T-helper 2 cell (primary cell): ENCODE measurements around the gene UBL3.
A peak's percentile ranks its signal among the peaks of the same experiment; 100 is the strongest.

Source experiments
- DNase-seq, 5 experiments: peaks; one replicate each; pipeline versions ENCODE4 v3.0.0 to v3.0.0-alpha.2; 2012 to 2022

UBL3 gene

DNA sequence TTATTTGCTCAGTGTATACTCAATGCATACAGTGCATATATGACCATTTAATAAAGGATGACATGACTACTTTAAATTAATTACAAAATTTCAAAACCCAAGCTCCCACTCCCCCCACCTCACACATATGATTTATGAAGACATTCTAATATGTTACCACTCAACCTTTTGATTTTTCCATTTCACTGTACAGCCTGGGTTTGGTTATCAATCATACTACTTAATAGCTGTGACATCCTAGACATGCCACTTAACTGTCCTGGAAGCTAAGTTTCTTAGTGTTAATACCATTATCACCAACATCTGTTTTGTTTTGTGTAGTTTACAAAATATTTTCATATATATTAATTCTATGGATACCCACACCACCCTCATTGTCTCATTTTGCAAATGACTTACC, 42.2 kb downstream of the UBL3 start:
- no peak for DNase-seq

DNA sequence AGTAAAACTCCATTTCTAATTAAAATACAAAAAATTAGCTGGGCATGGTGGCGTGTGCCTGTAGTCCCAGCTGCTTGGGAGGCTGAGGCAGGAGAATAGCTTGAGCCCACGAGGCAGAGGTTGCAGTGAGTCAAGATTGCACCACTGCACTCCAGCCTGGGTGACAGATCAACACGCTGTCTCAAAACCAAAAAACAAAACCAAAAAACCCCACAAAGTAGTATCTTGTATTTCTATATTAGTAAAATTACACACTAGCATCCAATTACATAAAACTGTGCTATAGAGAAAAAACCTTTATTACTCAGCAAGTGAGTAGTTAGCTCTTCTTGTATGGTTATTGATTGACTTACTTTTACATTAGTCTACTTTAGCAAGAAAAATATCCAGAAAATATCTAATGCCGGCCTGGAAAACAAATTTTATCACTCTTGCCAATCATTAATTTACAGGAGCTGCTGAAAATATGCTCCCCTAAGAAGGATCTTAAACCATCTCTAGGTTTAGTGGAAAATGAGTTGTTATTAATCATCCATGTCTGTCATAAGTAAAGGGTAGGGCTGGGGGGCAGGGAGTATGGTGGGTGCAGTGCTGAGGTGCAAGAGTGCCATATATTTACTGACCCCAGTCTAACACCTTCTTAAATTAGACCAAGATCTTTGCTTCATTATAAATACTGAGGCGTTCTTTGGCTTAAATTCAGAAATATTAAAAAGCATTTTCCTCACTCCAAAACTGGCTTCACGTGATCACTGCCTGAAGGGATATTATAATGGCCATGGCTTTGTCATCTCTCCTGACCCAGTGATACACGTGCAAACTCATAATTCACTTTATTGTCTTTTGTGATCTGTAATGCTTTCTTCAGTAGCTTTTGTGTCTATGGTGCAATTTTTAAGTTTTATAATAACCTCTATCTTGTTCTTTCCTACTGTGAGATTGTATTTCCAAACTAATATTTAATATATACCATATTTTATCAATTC, 44.1 kb downstream of the UBL3 start:
- DNase-seq, result peak in 1 of 5 experiments; percentile 48

DNA sequence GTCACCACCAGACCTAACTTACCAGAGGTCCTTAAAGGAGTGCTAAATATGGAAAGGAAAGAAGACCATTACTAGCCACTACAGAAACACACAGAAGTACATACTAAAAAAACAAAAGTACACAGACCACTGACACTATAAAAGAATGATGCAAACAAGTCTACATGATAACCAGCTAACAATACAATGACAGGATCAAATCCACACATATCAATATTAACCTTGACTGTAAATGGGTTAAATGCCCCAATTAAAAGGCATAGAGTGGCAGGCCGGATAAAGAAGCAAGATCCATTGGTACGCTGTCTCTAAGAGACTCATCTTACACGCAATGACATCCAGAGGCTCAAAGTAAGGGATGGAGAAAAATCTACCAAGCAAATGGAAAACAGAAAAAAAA, 47.2 kb downstream of the UBL3 start:
- no peak for DNase-seq

DNA sequence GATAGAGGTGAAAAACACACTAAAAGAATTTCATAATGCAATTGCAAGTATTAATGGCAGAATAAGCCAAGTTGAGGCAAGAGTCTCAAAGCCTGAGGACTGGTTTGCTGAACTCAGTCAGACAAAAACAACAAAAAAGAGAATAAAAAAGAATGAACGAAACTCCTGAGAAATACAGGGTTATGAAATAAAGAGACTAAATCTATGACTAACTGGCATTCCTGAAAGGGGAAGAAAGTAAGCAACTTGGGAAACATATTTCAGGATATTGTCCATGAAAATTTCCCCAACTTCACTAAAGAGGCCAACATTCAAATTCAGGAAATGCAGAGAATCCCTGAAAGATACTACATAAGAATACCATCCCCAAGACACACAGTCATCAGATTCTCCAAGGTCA, 47.8 kb downstream of the UBL3 start:
- DNase-seq, result no peak

DNA sequence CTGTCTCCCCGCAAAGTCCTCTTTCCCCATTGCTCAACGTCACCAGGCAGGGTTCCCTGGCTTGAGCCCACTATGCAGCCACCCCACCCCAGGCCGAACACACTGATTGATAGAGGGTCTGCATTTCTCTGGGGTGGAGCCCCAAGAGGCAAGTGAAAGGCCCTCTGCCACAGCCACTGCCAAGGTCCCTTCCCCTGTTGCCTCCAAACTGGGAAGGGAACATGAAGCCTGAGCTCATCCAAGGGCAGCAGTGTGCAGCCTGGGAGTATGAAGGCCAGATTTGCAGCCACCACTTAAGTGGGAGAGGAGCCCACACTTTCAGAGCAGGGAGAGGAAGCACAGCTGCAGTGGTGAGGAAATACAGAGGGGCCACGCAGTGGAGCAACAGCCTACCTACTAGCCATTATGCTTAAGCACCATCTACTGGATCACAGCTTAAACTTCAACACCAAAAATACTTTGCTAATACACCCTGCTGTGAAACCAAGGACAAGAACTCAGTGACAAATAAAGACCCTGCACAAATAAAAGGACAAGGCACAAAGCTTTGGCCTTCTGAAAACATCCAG, 48.6 kb downstream of the UBL3 start:
- DNase-seq, result no peak

DNA sequence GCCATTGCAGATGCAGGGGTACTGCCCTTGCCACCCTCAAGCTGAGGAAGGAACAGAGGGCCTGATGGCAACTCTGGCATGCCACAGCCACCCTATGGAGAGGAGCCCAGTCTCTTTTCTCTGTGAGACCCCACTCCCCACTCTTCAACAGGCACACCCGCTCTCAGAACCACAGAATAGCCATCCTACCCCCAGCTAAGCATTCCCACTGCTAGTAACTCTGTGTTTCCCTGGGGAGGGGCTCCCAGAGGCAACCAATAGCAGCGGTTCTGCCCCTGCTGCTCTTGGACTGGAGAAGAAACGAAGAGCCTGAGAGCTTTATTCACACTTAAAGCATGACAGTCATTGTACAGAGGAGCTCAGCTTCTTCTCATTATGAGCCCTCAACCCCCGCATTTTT, 49.3 kb downstream of the UBL3 start:
- no peak for DNase-seq

DNA sequence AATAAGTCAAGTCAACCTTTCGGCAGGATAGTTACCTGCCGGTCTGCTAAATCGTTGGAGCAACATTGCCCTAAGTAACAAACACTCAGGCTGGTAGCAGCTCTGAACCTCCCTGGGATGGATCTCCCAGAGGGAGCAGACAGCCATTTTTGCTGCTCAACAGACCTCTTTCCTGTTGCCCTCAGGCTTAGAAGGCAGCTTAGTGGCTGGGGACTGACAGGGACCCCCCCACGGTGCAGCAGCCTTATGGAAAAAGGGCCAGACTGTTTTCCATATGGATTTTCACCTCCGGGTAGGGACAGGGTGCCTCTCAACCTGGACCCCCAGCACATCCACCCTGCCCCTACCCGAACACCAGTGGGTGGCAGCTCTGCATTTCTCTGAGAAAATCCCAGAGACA, 49.7 kb downstream of the UBL3 start:
- no peak for DNase-seq

DNA sequence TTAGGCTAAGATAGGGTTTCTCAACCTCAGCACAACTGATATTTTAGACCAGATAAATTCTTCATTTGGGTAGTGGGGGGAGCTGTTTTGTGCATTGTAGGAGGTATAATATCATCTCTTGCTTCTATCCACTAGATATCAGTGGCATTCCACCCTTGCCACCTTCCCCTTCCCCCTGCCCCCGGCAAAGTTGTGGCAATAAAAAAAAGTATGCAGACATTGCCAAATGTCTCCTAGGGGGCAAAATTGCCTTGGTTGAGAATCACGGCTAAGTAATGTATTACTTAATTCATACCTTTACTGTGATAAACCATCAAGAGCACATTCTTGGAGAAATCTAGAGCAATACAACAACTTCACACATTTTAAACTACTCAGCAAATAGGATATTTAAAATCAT, 51.4 kb downstream of the UBL3 start:
- peak in 1 of 5 experiments; percentile 27 for DNase-seq

DNA sequence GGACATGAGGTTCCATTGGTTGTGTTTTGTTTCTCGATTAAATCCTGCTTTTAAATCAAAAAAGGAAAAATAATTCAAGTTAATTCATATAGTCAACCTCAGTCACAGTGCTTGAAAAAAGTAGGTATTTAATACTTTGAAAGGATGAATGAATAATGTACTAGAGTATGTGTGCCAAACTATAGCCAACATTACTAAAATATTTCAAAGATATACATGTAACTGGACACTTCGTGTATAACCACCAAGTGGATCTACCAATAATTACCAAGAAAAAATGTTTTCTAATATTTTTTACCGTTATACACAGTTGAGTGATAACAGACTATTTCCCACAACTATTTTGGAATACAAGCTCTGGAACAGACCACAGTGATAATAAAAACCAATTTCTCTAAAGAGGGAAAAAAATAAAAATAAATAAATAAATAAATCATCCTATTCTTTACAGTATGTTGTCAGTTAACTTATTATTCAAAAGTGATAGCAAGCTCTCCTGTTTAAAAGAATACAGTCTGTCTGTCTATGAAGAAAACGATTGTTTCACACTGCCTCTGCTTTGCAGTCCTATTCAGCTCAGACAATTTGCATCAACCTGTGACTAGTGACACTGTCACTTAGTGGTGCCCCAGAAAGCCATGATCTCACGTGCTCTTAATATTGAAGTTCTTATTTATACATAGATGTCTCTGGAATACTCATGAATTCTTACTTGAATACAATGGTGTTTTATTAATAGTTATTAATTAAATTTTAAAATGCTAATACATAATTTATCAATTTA, 58.2 kb downstream of the UBL3 start:
- DNase-seq, result no peak

DNA sequence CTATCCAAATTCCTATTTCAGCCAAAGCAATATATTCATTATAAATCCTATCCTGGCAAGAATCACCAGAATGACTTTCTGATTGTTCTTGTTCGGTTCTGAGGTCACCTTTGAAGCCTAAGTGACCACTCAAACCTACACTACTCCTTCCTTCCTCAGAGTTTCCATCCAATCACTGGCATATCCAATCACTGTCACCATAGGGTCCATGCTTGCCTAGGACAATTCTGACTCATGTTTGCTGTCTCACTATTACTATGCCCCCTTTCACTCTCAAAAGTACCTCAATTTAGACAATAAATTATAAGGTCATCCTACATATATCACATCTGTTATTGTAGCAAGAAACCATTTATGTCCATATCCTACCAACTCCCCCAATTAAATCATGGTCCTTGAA, 58.9 kb downstream of the UBL3 start:
- peak in 1 of 5 experiments; percentile 3 for DNase-seq

DNA sequence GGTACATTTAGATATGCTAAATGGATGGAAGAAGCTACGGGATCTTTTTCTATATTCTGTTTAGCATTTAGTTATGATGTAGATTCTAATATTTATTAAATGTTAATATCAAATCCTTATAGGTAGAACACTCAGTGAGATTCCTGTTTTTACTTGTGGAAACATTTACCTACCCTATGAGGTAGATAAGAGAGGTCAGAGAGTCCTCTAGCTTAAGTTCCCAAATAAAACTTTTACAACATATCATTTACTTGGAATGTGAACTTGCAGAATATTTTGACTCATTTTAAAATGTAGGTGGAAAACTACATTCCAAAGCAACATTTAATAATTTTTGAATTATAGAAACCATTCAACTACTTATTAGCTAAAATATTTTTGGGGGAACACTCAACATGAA, 63.7 kb downstream of the UBL3 start:
- no peak for DNase-seq

DNA sequence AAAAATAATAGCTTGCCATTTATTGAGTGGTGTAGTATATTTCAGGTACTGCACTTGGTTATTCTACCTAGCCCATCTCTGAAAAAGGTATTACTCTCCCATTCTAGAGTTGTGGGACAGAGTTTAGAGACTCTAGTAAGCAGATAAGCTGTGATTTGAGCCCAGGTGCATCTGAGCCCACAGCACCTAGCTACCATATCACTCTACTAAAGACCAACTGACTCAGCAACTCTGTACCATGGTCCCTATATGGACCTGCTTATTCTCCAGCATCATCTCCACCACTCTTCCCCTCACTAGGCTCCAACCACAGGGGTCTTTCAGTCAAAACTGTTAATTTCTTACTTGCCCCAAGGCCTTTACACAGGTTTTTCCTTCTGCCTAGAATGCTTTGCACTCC, 64.4 kb downstream of the UBL3 start:
- no peak for DNase-seq

DNA sequence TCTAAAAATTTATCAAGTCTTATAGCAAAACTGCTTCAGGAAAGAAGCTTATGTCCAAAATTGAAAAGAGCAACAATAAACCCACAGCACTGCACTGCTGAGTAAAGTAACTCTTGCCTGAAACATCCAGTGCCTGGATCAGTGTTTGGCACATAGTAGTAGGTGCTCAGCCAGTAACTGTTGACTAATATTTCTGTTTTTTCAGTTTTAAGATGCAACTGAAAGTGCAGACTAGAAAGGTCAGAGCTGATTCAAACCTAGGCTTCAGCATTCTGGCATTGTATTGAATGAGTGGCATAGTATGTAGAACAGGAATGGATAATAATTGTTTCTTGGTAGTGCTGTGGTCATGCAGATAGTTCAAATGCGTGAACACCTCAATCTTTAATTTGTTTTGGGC, 67.6 kb downstream of the UBL3 start:
- DNase-seq, result peak in 1 of 5 experiments; percentile 9

DNA sequence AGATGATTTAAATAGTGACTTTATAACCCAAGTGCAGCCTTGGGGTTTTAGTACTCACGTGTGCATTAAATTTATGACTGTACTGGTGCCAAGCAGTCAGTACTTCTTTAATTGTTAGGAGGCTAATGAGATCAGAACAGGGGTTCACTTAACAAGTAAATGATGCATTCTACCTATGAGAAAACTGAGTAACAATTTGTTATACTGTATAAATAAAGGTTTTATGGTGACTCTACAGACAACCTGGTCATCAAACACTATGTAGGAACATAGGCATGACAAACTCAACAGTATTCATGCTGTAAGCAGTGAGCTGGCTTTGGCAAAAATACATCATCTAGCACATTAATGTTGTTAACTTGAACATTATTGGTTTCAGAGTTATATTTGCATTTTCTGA, 75.6 kb downstream of the UBL3 start:
- no peak for DNase-seq

DNA sequence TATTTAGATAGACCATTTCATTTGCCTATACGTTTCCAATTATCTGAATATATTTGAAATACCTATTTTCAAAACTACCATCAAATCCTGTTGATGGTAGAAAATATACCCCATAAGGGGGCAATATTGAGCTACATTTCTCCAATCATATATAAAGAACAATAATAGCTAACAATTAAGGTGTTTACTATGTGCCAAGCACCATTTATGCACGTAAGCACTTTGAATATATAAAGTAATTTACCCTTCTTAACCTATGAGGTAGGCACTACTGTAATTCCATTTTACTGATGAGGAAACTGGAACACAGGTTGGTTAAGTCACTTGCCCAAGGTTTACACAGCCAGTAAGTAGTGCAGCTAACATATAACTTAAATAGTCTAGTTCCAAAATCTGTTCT, 79.2 kb downstream of the UBL3 start:
- peak in 2 of 5 experiments; percentile 16 to 58 for DNase-seq

DNA sequence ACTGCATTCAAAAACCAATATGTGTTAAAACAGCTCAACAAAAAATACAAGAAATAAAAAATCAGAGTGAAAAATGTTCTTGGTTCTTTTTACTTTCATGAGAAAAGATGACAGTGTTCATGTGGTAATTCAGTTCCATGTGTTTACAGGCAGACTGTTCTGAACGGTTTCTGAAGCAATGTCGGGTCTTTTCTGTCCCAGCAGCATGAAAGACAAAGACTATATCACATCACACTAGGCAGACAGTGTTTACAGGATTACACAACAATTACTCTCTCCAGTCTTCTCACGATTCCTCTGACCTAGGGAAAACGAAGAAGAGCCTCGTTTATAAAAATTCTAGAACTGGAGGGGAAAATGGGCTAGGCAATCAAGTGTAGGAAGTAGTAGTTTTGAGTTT, 83.4 kb downstream of the UBL3 start:
- DNase-seq, result no peak

DNA sequence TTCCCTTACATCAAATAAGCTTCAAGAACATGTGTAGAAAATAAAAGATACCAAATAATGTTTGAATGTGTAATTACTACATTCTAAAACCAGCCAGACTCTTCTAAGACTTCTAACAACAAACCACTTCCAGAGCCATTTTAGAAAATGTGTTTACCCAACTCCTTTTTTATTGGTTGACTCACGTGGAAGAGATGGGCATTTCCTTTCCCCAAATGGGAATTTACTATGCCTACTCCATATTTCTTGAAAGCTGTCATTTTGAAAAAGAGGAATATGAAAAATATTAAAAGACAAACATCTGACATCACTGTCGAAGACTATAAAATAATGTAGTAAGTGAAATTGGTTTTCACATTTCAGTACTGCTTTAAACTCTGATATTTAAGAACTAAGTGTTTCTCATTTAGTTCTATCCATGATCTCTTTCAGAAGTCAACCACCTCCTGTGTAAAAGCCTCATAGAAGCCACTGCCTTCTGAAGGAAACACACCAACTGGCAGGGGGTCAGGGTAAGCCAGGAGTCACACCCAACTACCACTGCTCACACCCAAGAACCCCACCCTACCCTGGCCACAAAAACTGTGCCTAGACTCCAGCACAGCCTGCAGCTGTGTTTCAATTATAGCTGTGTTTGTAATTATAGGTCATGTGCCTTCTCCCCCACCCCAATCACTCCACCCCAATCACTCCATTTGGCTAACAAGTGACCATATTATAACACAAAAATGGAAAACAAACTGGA, 86.8 kb downstream of the UBL3 start:
- DNase-seq, result peak in 1 of 5 experiments; percentile 37

DNA sequence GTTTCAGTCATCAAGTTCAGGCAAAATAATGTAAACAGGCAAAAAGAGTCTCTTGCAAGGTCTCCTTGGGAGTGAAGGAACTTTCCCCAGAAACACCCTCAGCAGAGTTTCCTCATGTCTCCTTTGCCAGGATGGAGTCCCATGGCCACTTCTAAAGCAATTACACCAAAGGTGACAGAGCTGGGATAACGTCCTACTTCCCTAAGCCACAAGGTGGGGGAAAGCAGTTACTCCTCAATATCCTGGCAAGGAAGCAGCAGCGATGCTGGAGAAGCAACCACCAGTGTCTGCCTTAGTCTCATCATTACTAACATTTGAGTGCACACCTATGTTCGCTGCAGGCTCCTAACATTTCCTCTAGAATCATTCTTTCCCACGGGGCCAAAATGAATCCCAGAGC, 88.6 kb downstream of the UBL3 start:
- no peak for DNase-seq

DNA sequence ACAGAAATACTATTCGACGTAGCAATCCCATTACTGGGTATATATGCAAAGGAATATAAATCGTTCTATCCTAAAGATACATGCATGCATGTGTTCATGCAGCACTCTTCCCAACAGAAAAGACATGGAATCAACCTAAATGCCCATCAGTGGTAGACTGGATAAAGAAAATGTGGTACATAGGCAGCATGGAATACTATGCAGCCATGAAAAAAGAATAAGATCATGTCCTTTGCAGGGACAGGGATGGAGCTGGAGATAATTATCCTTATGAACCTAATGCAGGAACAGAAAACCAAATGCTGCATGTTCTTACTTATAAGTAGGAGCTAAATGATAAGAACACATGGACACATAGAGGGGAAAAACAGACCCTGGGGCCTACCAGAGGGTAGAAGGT, 89.3 kb downstream of the UBL3 start:
- no peak for DNase-seq

DNA sequence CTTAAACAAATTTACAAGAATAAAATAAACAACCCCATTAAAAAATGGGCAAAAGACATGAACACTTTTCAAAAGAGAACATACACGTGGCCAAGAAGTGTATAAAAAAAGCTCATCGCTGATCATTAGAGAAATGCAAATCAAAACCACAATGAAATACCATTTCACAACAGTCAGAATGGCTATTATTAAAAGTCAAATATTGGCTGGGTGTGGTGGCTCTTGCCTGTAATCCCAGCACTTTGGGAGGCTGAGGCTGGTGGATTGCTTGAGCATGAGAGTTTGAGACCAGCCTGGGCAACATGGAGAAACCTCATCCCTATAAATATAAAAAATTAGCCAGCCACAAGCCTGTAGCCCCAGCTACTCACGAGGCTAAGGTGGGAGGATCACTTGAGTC, 89.9 kb downstream of the UBL3 start:
- DNase-seq, result no peak

DNA sequence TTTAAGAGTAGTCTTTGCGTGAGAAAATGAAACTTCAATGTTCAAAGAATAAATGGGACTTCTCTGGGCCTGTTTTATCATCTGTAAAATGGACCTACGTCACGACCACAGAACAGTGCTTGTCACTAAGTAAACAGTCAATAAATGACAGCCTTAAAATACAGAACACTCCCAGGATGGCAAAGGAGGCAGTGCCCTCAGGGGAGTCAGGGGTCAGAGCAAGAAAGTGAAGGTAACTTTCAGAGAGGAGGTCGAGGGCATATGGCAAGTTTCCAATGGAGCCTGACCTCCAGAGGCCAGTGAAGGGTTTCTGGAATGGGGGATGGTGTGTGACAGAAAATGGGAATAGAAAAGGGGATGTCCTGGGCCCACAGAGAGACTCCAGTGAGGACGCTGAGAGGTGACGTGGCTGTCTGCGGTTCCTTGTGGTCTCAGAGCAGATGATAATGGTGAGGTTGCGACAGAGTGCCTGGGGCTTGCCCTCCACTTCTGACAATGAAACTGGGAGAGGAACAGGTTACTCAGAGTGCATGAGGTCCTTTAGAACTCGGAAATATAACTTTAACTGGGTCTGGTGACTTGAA, 91.8 kb downstream of the UBL3 start:
- peak in 4 of 5 experiments; percentile 26 to 61 (median 48) for DNase-seq

DNA sequence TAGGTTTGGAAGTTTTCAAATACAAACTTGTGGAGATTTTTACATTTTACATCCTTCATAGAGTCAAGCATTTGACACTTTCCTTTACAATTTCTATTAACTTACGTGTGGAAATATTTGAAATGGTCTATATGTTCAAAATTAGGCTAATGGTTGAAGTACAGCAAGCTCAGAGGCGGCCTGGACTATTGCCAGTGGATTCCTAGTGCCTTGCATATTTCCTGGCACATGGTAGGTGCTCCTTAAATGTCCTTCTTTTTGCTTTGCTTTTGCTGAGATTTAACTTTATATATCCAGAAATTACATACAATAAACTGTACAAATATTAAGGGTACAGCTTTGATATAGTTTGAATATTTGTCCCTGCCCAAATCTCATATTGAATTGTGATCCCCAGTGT, 93.9 kb downstream of the UBL3 start:
- no peak for DNase-seq

DNA sequence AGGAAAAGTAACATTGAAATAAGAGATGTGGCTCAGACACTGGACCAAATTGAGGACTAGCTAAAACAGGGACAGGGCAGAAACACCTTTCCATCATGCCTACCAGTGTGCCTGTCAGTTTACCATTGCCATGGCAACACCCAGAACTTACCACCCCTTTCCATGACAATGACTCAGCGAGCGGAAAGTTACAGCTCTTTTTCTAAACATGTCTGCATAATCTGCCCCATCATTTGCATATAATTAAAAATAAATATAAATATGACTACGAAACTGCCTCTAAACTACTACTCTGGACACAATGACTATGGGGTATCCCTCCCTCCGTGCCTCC, 96.0 kb downstream of the UBL3 start:
- DNase-seq, result peak in 1 of 5 experiments; percentile 41
